Measurements from ENCODE around the gene PGM1.
"Not testable (repeated sequence)": the region's sequence is repeated elsewhere in the genome, so short reads cannot be mapped to it uniquely, and the experiment has no call there.

The PGM1 gene

DNA sequence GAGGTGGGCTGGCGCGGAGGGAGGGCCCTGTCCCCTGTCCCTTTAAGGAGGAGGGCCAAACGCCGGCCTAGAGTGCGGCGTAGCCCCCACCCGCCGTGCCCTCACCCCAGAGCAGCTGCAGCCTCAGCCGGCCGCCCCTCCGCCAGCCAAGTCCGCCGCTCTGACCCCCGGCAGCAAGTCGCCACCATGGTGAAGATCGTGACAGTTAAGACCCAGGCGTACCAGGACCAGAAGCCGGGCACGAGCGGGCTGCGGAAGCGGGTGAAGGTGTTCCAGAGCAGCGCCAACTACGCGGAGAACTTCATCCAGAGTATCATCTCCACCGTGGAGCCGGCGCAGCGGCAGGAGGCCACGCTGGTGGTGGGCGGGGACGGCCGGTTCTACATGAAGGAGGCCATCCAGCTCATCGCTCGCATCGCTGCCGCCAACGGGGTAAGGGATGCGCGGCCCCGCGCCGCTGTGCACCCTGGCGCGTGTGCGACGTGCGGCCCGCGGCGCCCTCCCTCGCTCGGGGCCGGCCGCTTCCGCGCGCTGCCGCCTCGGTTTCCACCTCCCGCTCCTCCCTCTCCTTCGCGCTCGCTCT is at the start of gene PGM1:
Gene PGM1, plus strand, starts transcription at position 109 of the 583 bp plus-strand sequence. Its CDS starts 78 bp downstream, at position 187.
- peak; percentile 77 for DNase-seq (ENCODE audit: low read depth)

DNA sequence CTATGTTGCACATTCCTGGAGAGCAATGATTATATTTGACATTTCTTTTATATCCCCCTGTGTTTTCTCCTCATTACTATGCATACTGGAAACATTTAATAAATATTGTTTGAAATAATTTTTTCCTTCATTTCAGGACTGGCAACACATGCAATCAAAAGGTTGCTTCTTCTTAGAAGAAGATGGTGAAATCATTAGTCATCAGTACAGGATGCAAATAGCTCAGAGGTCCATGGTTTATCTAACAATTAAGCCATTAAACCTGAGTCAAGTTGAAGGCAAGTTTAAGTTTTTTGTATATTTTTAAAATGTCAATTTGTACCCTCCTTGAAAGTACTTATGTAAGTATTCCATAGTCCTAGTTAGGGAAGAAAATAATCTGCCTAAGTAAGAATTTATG is 47.4 kb upstream of the PGM1 start:
- no peak for DNase-seq (ENCODE audit: low read depth)

DNA sequence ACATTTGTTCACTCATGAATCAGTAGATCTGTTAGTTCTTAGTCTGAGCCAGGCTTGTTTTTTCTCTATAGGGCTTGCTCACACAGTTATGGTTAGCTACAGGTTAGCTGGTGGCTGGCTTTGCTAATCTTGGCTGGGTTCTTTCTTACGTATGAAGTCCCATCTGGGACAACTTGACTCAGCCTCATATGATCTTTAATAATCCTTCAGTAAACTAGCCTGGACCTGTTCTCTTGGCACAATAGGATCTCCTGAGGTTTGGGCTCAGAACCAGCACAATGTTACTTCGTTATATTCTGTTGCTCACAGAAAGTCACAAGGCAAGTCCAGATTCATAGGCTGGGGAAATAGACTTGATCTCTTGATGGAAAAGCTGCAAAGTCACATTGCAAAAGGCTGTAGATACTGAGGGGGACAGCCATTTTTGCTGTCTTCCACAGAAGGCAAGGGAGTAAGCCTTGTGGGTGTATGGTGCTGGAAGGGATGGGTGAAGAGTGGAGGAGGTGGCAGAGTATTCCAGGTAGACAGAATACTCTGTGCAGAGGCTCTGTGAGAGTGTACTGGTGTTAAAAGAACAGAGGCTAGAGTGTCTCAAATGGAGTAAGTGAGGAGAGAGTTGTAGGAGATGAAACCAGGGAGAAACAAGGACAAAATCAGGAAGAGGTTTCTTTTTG is 45.5 kb upstream of the PGM1 start:
- DNase-seq (ENCODE audit: low read depth): no peak

DNA sequence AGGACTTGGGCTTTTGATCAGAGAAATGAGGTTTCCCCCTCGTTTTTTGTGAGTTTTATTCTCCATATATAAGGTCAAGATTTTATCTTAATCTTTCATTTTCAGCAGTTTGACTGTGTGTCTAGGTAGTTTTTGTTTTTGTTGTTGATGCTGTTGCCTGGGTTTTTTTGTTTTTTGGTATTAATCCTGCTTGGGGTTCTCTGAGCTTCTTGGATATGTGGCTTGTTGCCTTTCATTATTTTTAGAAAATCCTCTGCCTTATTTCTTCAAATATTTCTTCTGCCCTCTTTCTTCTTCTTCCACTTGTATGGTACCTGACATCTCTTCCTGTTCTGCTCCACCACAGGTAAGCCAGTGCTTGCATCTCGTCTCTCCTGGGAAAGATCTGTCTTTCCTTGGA is 44.9 kb upstream of the PGM1 start:
- DNase-seq (ENCODE audit: low read depth): no peak

DNA sequence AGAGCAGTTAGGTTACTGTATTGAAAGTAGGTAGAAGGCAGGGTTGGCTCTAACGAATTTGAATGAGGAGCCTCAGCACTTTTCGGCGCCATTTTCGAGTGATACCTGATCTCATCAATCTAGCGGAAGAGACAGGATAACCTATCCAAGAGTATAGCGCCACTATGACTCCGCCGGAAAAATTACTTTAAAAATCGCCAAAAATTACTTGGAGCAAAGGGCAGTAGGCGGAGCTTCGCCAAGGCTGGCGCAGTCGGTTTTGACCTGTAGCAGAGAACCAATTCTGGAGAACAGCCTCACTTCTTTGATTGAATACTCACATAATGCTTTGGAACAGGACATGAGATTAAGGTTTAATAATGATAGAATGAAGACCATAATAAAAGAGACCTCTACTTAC is 44.3 kb upstream of the PGM1 start:
- no peak for DNase-seq (ENCODE audit: low read depth)

DNA sequence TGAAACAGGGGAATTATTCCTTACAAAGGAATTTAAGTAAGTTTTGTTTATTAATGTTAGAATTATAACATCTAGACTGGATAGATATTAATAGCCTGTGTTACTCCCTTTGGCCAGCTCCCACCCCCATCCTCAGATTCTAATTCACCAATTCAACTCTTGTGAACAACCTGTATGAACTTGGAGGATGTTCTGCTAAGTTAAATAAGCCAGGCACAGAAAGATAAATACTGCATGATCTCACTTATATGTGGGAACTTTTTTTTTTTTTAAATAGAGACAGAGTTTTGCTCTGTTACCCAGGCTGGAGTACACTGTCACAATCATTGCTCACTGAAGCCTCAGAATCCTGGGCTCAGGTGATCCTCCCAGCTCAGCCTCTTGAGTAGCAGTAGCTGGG is 37.7 kb upstream of the PGM1 start:
- DNase-seq (ENCODE audit: low read depth): no peak

DNA sequence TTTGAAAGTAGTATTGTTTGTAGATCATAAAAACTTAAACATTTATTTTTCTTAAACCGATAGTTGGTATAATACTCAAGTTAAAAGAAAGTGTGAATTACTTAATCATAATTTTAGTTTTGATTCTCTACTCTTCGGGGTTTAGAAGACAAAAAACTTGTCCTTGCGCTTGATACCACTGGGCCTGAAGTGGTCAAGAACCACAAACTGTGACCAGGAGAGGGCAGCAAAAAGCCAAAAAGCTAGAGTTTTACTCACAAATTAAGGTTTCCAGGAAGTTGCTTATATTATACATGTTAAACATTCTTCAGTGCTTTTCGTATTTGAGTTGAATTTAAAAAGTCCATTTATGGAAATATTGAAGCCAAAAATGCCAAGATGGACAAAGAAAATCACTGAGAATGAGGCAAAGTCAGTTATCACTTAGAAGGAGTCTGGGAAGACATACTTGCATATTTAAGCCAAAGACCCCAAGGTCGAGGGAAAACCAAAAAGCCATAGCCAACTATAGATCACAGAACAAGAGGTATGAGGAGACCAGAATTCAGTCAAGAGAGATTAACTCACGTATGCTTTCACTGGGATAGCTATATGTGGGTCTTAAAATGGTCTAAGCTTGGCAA is 35.7 kb upstream of the PGM1 start:
- DNase-seq (ENCODE audit: low read depth): peak; percentile 29

DNA sequence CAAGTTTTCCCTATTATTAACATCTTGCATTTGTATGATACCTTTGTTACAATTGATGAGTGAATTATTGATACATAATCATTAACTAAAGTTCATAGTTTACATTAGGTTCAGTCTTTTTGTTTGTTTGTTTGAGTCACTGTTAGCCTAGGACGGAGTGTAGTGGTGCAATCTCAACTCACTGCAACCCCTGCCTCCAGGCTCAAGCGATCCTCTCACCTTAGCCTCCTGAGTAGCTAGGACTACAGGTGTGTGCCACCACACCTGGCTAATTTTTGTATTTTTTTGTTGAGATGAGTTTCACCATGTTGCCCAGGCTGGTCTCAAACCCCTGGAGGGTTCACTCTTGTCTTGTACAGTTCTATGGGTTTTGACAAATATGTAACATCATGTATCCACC is 33.9 kb upstream of the PGM1 start:
- no peak for DNase-seq (ENCODE audit: low read depth)

DNA sequence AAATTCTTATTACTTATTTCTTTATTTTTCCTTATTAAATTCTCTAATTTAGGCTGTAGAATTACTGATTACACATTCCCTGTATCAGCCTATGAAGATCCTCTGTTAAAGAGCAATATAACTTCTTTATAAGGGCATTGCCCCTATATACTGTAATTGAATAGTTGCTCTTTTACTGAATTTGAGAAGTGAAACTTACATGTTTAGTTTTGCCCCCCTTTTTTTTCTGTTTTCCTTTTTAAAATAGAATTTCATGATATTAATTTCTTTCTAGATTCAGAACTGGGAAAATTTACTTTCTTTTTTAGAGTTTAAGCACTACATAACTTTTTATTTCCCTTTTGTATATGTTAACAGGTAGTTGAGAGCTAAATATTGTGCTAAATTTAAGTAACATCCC is 29.5 kb upstream of the PGM1 start:
- no peak for DNase-seq (ENCODE audit: low read depth)

DNA sequence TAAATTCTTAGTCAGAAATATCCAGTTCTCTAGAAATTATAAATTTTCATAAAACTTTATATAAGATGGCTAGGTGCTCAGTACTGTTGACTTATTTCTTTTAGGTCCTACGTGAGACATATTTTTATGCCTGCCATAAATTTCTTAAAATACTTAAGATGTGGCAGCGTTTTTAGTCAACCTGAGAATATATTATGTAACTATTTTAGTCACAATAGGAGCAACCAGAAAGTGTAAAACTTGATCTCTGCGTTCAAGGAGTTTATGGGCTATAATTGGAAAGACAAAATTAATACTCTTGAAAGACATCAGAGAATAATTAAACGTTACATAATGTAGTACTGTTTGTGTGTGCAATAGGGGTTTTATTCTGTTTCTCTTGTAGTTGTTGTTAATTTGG is 24.1 kb upstream of the PGM1 start:
- DNase-seq (ENCODE audit: low read depth): no peak

DNA sequence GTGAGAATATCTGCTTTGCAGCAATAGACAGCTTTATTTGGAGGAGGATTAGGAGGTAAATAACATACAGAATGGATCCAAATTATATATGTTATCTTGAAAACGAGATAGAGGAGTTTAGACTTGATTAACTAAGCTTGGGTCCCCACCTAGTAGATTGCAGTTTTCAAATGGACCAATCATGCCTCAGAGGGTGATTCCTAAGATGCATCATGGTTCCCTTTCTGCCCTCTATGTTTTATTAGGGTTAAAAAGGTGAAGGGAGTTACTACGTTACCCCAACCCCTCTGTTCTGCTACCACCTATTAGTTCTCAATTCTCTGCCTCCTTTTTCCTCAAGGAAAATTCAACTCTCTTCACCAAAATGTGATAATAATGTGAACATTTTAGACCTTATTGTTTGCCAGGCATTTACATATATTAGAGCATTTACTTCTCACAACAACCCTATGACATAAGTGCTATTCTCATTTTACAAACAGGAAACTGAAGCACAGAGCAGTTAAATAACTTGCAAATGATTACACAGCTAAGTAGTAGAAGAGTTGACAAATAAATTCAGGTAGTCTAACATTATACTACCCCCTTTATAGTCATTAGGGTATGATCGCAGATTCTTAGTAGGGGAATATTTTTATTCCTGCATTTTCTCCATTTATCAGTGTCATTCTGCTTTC is 23.4 kb upstream of the PGM1 start:
- DNase-seq (ENCODE audit: low read depth): no peak

DNA sequence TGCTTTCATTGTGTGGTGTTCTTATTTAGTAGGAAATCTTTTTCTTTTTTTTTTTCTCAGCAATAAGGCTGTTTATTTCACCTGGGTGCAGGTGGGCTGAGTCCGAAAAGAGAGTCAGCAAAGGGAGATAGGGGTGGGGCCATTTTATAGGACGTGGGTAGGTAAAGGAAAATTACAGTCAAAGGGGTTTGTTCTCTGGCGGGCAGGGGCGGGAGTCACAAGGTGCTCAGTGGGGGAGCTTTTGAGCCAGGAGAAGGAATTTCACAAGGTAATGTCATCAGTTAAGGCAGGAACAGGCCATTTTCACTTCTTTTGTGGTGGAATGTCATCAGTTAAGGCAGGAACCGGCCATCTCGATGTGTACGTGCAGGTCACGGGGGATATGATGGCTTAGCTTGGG is 20.5 kb upstream of the PGM1 start:
- DNase-seq (ENCODE audit: low read depth): not testable (repeated sequence)

DNA sequence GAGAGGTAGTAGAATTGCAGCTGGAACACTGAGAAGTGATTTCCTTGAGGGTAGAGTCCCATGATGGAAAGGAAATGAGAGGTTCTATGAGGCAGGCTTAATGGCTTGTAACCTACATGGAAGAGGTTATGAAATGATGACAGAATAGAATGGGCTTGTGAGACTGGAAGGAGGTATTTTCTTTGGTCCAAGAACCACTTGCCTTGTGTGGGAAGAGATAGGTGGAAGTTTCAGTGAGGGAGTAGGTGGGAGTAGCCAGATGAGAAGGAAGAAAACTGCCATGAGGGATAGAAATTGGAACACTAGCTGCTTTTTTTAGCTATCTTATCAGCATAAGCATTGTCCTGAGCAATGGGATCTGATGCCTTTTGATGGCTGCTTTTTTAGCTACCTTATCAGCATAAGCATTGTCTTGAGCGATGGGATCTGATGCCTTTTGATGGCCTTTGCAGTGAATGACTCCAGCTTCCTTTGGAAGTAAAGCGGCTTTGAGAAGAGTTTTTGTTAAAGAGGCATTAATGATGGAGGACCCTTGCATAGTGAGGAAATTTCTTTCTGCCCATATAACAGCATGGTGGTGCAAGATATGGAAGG is 18.9 kb upstream of the PGM1 start:
- not testable (repeated sequence) for DNase-seq (ENCODE audit: low read depth)

DNA sequence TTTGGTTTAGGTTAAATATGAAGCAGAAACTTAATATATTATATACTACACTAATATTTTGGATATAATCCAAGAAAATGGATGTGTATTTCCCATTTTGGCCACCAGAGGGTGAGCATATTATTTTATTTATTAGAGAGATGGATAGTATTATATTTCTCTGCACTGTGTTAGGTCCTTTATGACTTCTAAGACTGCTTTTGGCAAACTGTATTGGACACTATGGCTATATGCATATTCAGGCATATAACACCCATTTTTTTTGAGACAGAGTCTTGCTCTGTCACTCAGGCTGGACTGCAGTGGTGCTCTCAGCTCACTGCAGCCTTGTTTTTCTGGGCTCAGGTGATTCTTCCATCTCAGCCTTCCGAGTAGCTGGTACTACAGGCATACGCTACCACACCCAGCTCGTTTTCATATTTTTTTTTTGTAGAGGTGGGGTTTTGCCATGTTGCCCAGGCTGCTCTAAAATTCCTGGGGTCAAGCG is 17.8 kb upstream of the PGM1 start:
- peak; percentile 42 for DNase-seq (ENCODE audit: low read depth)

DNA sequence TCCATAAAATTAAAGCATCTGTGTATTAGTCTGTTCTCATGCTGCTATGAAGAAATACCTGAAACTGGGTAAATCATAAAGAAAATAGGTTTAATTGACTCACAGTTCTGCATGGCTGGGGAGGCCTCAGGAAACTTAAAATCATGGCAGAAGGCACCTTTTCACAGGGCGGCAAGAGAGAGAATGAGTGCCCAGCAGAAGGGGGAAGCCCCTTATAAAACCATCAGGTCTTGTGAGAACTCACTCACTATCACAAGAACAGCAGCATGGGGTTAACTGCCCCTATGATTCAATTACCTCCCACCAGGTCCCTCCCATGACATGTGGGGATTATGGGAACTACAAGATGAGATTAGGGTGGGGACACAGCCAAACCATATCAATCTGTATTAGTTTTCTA is 6.9 kb upstream of the PGM1 start:
- DNase-seq (ENCODE audit: low read depth): not testable (repeated sequence)

DNA sequence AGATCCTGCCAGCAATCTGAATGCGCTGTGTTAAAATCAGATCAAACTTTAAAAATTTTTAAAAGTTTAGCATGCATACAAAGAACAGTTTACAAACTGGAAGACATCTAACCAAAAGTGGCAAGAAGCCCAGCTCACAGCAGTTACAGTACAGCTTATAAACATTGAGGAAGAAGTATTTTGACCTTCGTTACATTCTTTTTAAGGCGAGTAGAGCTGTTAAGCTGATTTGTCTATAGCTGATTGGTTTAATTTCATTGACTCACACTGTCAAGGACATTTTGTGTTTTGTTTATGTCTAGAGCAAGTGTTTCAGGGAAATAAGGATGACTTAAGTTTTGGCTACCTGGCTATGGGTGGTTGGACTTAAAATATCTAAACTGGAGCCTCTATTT is 3.0 kb upstream of the PGM1 start:
- no peak for DNase-seq (ENCODE audit: low read depth)

DNA sequence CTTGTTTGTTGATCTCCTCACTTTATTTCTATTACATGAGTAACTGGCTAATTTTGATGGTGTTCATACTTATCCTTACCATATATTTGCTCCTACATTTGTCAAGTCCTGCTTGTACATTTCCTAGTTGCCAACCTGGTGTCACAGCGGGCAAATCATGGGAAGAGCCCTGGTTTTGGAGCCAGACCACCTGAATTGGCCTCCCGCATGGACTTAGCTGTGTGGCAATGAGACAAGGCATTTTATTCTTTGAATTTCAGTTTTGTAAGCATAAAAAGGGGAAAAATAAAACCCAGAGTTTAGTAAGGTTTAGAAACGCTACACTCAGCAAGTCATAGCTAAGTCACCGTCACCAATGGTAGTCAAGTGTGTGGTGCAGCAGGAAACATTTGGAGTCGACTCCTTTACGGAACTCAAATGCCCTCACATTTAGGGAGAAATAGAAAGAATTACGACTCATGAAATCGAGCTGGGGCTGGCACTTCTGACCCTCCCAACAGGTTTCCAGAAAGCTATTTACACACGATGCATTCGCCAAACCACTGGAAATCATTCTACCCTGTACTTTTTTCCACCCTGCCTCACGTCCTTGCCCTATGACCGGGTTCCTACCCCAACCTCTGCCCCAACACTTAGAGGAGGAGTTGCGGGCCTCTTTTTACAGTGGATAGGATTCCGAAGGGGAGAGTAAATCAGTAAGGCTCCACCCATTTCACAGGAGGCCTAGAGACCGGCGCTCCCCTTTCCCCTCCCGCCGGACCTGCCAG is 492 bp upstream of the PGM1 start:
- peak; percentile 19 for DNase-seq (ENCODE audit: low read depth)

DNA sequence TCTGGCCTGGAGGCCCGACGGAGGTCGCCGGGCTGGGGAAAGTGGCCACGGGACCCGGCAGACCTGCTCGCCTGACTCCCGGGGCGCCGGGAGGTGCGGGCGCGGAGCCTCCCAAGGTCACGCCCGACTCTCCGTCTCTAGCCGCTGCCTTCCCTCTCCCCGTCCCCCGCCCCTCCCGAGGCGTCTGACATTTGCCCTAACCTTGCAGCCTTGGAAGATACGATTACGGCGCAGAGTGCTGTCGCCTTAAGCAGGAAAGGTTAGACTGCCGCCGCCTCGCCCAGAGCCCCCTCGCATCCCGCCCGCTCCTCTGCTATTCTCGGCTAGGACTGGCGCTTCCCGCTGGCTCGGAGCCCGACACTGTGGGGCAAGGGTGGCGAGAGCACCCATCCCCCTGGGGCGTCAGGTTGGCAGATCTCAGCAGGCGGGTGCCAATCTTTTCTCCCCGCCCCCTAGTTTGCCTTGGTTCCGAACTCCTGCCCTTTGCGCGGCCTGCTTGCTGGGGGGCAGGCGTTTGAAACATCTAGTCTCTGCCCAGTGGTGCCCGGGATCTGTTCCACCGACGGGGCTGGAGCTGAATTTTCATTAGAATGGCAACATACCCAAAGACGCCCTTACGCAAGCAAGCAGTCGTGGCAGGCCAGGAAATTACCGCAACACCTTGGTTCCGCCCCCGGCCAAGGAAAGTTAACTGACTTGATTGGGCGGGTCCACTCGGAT is 835 bp downstream of the PGM1 start:
- DNase-seq (ENCODE audit: low read depth): peak; percentile 54

DNA sequence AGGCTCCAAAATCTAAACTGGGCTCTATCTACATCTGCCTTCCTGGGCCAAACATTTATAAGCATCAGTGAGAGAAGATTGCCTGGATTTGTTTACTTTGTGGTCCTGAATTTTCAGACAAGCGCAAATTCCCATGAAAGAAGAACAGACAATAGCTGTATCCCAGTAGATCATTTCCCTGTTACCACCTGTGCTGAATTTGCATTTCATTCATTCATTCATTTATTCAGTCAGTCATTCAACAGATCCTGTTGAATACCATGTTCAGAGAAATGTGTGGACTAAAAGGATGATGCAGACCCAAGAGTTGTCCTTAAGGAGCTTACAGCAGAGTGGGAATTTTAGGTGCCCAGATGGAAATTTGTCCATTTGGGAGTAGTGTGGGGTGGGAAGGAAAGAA is 2.2 kb downstream of the PGM1 start:
- DNase-seq (ENCODE audit: low read depth): no peak

DNA sequence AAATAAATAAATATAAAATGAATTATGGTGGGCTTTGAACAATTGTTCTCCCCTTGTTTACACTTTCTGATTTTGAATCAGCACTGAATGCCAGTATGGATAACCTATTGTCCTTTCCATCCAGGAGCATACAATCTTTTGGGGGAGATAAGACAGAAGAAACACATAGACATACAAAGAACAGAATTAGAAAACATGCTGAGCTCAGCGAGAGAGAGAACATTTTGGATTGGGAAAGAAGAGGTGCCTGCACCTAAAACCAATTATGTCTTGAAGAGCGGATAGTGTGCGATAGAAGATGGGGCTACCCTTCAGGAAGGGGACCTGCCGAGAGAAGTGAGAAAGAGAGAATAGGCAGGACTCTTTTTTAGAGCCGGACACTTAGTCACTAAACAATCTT is 6.6 kb downstream of the PGM1 start:
- DNase-seq (ENCODE audit: low read depth): no peak

DNA sequence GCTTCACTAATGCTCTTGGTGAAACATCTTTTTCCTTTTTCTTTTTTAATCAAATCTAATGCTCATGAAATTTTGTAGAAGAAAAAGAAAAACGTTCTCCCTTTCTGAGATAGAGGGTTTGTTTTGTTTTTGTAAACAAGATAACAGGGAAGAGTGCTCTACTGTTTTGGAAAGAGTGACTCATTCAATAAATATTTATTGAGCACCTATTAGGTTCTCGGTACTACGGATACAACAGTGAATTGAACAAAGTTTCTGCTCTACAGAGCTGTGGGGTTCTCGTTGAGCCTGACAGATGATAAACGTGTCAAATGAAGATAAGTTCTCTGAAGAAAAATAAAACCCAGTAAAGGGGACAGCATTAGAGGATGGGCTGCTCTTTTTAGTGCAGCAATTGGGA is 7.0 kb downstream of the PGM1 start:
- DNase-seq (ENCODE audit: low read depth): no peak

Measured in HS-27A (cell line).